Endothelial cell of umbilical vein (primary cell): Measurements from ENCODE around the gene BAZ1A. TPM values are rescaled to one million over a fixed set of nuclear protein-coding genes. Genes with fewer than 3 reads are reported as not detected.

ENCODE experiments used
- BruUV-seq: library from RNA; stranded (reverse); fragments of 400-500 nt; replicated peaks from 2 replicates; lab custom pipeline; 2021; lab: Mats Ljungman, UMichigan
- CTCF ChIA-PET: fragments of 300-600, 350-600 bp; sonication (Branson Sonifier 250); formaldehyde crosslinking; loops from one replicate; lab custom pipeline; 2021; ENCODE audit warnings: antibody characterized with exemption, inconsistent platforms; lab: Charles Lee
- POLR2A ChIA-PET: fragments of 300-600, 350-600 bp; sonication (Branson Sonifier 250); formaldehyde crosslinking; loops from one replicate; lab custom pipeline; 2021; ENCODE audit warnings: antibody characterized with exemption, inconsistent platforms; lab: Charles Lee
- DNase-seq: peaks from one replicate; pipeline ENCODE4 v3.0.0-alpha.2; 2011; ENCODE audit warnings: low read depth, low spot score
- FAIRE-seq: peaks from 2 replicates; lab custom pipeline; 2011; peaks lifted over from hg19 to GRCh38; lab: Jason Lieb, UNC
- H2AFZ ChIP-seq: 2 replicates; pipeline ENCODE4 v1.6.0; 2012; ENCODE audit warnings: low read depth, low read length, control low read depth, inconsistent platforms
- H3K27ac ChIP-seq: 2 replicates; pipeline ENCODE4 v1.5.1; 2011; ENCODE audit warnings: low read depth, mild to moderate bottlenecking, control low read depth, low read length, moderate library complexity; ENCODE audit not compliant: insufficient read depth
- H3K27me3 ChIP-seq, 2 experiments: 2 replicates each; pipeline versions ENCODE4 v1.6.0 to v1.6.1; 2011; ENCODE audit warnings: low read length in 2 of 2, mixed read lengths in 1 of 2; ENCODE audit not compliant: control insufficient read depth in 2 of 2, insufficient read depth in 2 of 2
- H3K36me3 ChIP-seq, 2 experiments: 2 replicates in 1 of 2; 3 replicates in 1 of 2; pipeline ENCODE4 v1.5.1; 2011; ENCODE audit warnings: low read length in 2 of 2, mild to moderate bottlenecking in 1 of 2, moderate library complexity in 1 of 2; ENCODE audit not compliant: control insufficient read depth in 2 of 2, insufficient read depth in 2 of 2; ENCODE audit errors: extremely low read depth in 1 of 2
- H3K4me1 ChIP-seq: 3 replicates; pipeline ENCODE4 v1.5.1; 2011; ENCODE audit warnings: mild to moderate bottlenecking, low read length; ENCODE audit not compliant: control insufficient read depth, insufficient read depth; ENCODE audit errors: extremely low read depth
- H3K4me2 ChIP-seq: 2 replicates; pipeline ENCODE4 v1.6.1; 2011; ENCODE audit warnings: low read length, control low read depth, mixed read lengths; ENCODE audit not compliant: insufficient read depth
- H3K4me3 ChIP-seq, 3 experiments: fragments of 200-600 bp in 1 of 3; sonication (generic), shearing (Covaris generic) in 1 of 3; replicated peaks in 1 of 3; 2 replicates each; pipeline ENCODE4 v1.5.1; 2011 to 2016; ENCODE audit warnings: control low read depth in 3 of 3, low read length in 3 of 3, mild to moderate bottlenecking in 2 of 3, inconsistent platforms in 1 of 3, low read depth in 1 of 3, moderate library complexity in 1 of 3; ENCODE audit not compliant: insufficient read depth in 1 of 3
- H3K79me2 ChIP-seq: 2 replicates; pipeline ENCODE4 v1.6.0; 2012; ENCODE audit warnings: low read length, inconsistent platforms; ENCODE audit not compliant: control insufficient read depth, insufficient read depth
- H3K9ac ChIP-seq: replicated peaks from 2 replicates; pipeline ENCODE3; 2011; ENCODE audit warnings: low read length, control low read depth; ENCODE audit not compliant: insufficient read depth; ENCODE audit errors: extremely low read depth
- H3K9me1 ChIP-seq: replicated peaks from 3 replicates; pipeline ENCODE4 v1.6.0; 2011; ENCODE audit warnings: mild to moderate bottlenecking, low read length; ENCODE audit not compliant: control insufficient read depth, insufficient read depth; ENCODE audit errors: extremely low read depth
- H3K9me3 ChIP-seq: replicated peaks from 2 replicates; pipeline ENCODE4 v1.5.1; 2012; ENCODE audit warnings: low read length, inconsistent platforms; ENCODE audit not compliant: control insufficient read depth, insufficient read depth
- H4K20me1 ChIP-seq: replicated peaks from 2 replicates; pipeline ENCODE3; 2011; ENCODE audit warnings: mild to moderate bottlenecking, low read length; ENCODE audit not compliant: control insufficient read depth, insufficient read depth; ENCODE audit errors: extremely low read depth
- CTCF ChIP-seq, 2 donors: IDR thresholded peaks; 1 replicate in 1 of 2; 2 replicates in 1 of 2; pipeline ENCODE4 v1.5.1; 2011; ENCODE audit warnings: low read length in 2 of 2, mild to moderate bottlenecking in 2 of 2, moderate library complexity in 2 of 2, control low read depth in 1 of 2, inconsistent platforms in 1 of 2, low read depth in 1 of 2; ENCODE audit not compliant: insufficient read depth in 1 of 2; ENCODE audit errors: extremely low read depth in 1 of 2
- EZH2 ChIP-seq: IDR thresholded peaks from 2 replicates; pipeline ENCODE4 v1.6.1; 2012; ENCODE audit warnings: borderline replicate concordance, low read depth, mild to moderate bottlenecking, moderate library complexity, low read length, inconsistent platforms; ENCODE audit not compliant: severe bottlenecking
- FOS ChIP-seq: IDR thresholded peaks from 2 replicates; pipeline ENCODE4 v1.6.1; 2011; ENCODE audit warnings: mild to moderate bottlenecking, low read length, moderate library complexity, borderline replicate concordance; ENCODE audit not compliant: insufficient read depth
- GATA2 ChIP-seq: IDR thresholded peaks from 2 replicates; pipeline ENCODE4 v1.7.0; 2011; ENCODE audit warnings: low read depth, mild to moderate bottlenecking, moderate library complexity, mixed read lengths, low read length; ENCODE audit not compliant: insufficient read length, insufficient read depth
- JUN ChIP-seq: IDR thresholded peaks from 2 replicates; pipeline ENCODE4 v1.6.1; 2011; ENCODE audit warnings: borderline replicate concordance, low read depth; ENCODE audit not compliant: insufficient read length, insufficient read depth
- MYC ChIP-seq: IDR thresholded peaks from one replicate; pipeline ENCODE4 v1.6.1; 2011; ENCODE audit warnings: mild to moderate bottlenecking, low read depth, low read length
- POLR2A ChIP-seq: IDR thresholded peaks from 2 replicates; pipeline ENCODE4 v1.6.1; 2012; ENCODE audit warnings: low read depth, mild to moderate bottlenecking, control low read depth, low read length
- POLR2AphosphoS5 ChIP-seq: IDR thresholded peaks from 2 replicates; pipeline ENCODE4 v1.6.1; 2012; ENCODE audit warnings: low read depth, mild to moderate bottlenecking, control low read depth, low read length, moderate library complexity; ENCODE audit not compliant: insufficient read depth
- dilution Hi-C: fragments of 300-500 bp; cut with MboI; formaldehyde crosslinking; loops from one replicate; pipeline ENCODE4 v1.15.0; 2019; ENCODE audit warnings: low sequenced_read_pairs; ENCODE audit not compliant: extremely low pct_ligation_motif_present
- intact Hi-C: fragments of 100-400 bp; cut with micrococcal nuclease; formaldehyde crosslinking; loops from one replicate; pipeline ENCODE4 v1.10.0; 2022
- polyA plus RNA-seq, 4 experiments: library from polyadenylated mRNA; depleted of rRNA in 3 of 4; stranded (reverse) in 3 of 4; unstranded in 1 of 4; fragments of >200 nt; gene quantifications; 2 replicates each; pipeline versions ENCODE4 v1.2.1 to v1.2.3, GENCODE V29; 2011 to 2012; ENCODE audit warnings: missing spikeins in 1 of 4
- total RNA-seq: library from RNA; stranded (reverse); gene quantifications from 2 replicates; pipeline ENCODE4 v1.2.3, GENCODE V29; 2021
- TF ChIP-seq, protein P1 (sequence below): IDR thresholded peaks from 2 replicates; pipeline ENCODE4 v1.6.1; 2011; ENCODE audit not compliant: insufficient read depth, insufficient read length

Gene BAZ1A
- total and polyA plus RNA-seq, 2 donors (not counting 3 experiments of a cell fraction or from before 2014, with no cell fraction given) = 15.2 to 52.1 TPM

DNA sequence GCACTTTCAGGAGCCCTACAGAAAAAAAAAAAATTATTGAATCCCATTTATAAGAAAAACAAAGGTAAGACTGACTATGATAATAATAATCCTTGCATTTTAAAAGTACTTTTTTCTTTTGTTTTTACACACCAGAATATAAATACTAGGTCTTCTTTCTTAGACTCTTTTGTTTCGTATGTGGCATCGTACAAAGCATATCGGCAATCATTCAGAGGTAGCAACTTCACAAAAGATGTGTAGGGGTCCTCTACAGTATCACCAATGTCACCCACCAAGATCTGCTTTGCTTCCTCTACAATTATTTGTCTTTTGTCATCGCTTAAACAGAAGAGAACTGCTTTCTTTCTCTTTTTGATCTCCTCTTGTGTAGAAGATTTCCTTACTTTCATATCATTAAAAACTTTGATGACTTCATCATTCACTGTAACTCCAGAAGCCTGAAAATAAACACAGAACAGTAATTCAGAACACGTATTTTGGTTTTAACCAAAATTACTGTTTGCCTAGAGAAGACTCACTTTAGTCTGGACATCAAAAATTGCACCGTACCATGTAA, 162.0 kb downstream of the BAZ1A start:
- TF ChIP-seq POLR2A = no peak
- no peak for TF ChIP-seq MYC
- TF ChIP-seq CTCF (IDR thresholded peaks at IDR 0.05; ENCODE audit: extremely low read depth in 1 of 2, insufficient read depth in 1 of 2, low read depth in 1 of 2, low read length in 2 of 2) = no peak
- no peak for TF ChIP-seq JUN
- no peak for TF ChIP-seq POLR2AphosphoS5
- TF ChIP-seq GATA2 = no peak
- no peak for TF ChIP-seq EZH2
- TF ChIP-seq, protein P1, sequence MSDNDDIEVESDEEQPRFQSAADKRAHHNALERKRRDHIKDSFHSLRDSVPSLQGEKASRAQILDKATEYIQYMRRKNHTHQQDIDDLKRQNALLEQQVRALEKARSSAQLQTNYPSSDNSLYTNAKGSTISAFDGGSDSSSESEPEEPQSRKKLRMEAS = no peak
- no peak for TF ChIP-seq FOS
- H2AFZ ChIP-seq = no peak overlapping the region
- dilution Hi-C loops (no loop called here), intact Hi-C loops (loop anchor here (5.0 kb wide), 1 partner anchor 269 kb away; the partner anchor contains the start of gene SRP54)
- peak overlapping the region; percentile 84 for H3K27ac ChIP-seq
- H3K4me3 ChIP-seq = peak overlapping the region; percentile 60 to 95 (median 82)
- H3K9me3 ChIP-seq = no peaks in the 10 kb centered on the region
- no peaks in the 10 kb centered on the region for H4K20me1 ChIP-seq
- no peak for DNase-seq
- no peaks in the 10 kb centered on the region for H3K27me3 ChIP-seq
- peak overlapping the region; percentile 95 for H3K9ac ChIP-seq
- H3K79me2 ChIP-seq = peaks cover 24% of the 10 kb centered on the region
- peaks cover 0 to 8% of the 10 kb centered on the region in 2 experiments for H3K36me3 ChIP-seq
- FAIRE-seq = no peak
- H3K4me1 ChIP-seq = peaks cover 23% of the 10 kb centered on the region
- ChIA-PET POLR2A (no interaction called here), CTCF (interaction anchor here (0.8 to 3.4 kb wide), 4 partner anchors 9 to 35 kb away, joined by 3 to 32 read pairs (median 4); no protein-coding TSS in a partner anchor)
- H3K9me1 ChIP-seq = no peaks in the 10 kb centered on the region
- BruUV-seq = TSS peak; percentile 31
- peak overlapping the region; percentile 91 for H3K4me2 ChIP-seq
